WTC11 (cell line): ENCODE results near the gene RPH3AL. TPM values are rescaled to one million over a fixed set of nuclear protein-coding genes. Genes with fewer than 3 reads are reported as not detected.

Experiments used
- ATAC-seq: fragments of 200-7000 bp; cut with Tn5 transposase; 2 replicates; pipeline ENCODE4 v1.10.0; 2021; ENCODE audit warnings: mild to moderate bottlenecking, moderate library complexity
- CTCF ChIA-PET: fragments of 300-600 bp; sonication (Branson Sonifier 250); formaldehyde crosslinking; loops from one replicate; lab custom pipeline; 2021; ENCODE audit warnings: antibody characterized with exemption; lab: Charles Lee
- POLR2A ChIA-PET: fragments of 350-600 bp; sonication (Branson Sonifier 250); formaldehyde crosslinking; loops from one replicate; lab custom pipeline; 2021; ENCODE audit warnings: antibody characterized with exemption; lab: Charles Lee
- DNase-seq: peaks from one replicate; pipeline ENCODE4 v3.0.0; 2021; ENCODE audit warnings: low spot score
- H3K27ac Mint-ChIP-seq: 2 replicates; pipeline ENCODE4 v1.8.0; 2021; ENCODE audit warnings: mixed read lengths
- H3K27me3 Mint-ChIP-seq: 2 replicates; pipeline ENCODE4 v1.8.0; 2021; ENCODE audit warnings: low read depth, mild to moderate bottlenecking, moderate library complexity, mixed read lengths
- H3K36me3 Mint-ChIP-seq: 2 replicates; pipeline ENCODE4 v1.8.0; 2021; ENCODE audit warnings: mixed read lengths
- H3K4me1 Mint-ChIP-seq: 2 replicates; pipeline ENCODE4 v1.8.0; 2022; ENCODE audit warnings: mixed read lengths
- H3K4me3 Mint-ChIP-seq: 2 replicates; pipeline ENCODE4 v1.8.0; 2021; ENCODE audit warnings: mild to moderate bottlenecking, moderate library complexity, mixed read lengths
- H3K9me3 Mint-ChIP-seq: 2 replicates; pipeline ENCODE4 v1.8.0; 2021; ENCODE audit warnings: mixed read lengths
- EMX1 ChIP-seq: fragments of 250-450 bp; sonication (Bioruptor Pico); IDR thresholded peaks from 2 replicates; pipeline ENCODE4 v1.8.0; 2021; ENCODE audit warnings: mild to moderate bottlenecking
- FOXJ3 ChIP-seq: sonication (generic); formaldehyde crosslinking; IDR thresholded peaks from 2 replicates; pipeline ENCODE4 v1.9.0; 2021; ENCODE audit warnings: missing genetic modification reagents, mild to moderate bottlenecking, borderline replicate concordance
- GABPB1 ChIP-seq: sonication (generic); formaldehyde crosslinking; IDR thresholded peaks from 2 replicates; pipeline ENCODE4 v1.8.1; 2023; ENCODE audit warnings: mild to moderate bottlenecking, missing genetic modification reagents
- IRF2 ChIP-seq: sonication (generic); formaldehyde crosslinking; IDR thresholded peaks from 2 replicates; pipeline ENCODE4 v1.8.0; 2022; ENCODE audit warnings: low read depth, missing genetic modification reagents, borderline replicate concordance
- MAX ChIP-seq: sonication (generic); formaldehyde crosslinking; IDR thresholded peaks from 2 replicates; pipeline ENCODE4 v1.8.0; 2022; ENCODE audit warnings: mild to moderate bottlenecking, missing genetic modification reagents
- NFYB ChIP-seq: sonication (generic); formaldehyde crosslinking; conservative IDR thresholded peaks from 2 replicates; pipeline ENCODE4 v1.8.0; 2022; ENCODE audit warnings: low read depth, missing genetic modification reagents
- NR1H2 ChIP-seq: sonication (generic); formaldehyde crosslinking; IDR thresholded peaks from 2 replicates; pipeline ENCODE4 v1.9.0; 2021; ENCODE audit warnings: mild to moderate bottlenecking, moderate library complexity, missing genetic modification reagents
- ZNF232 ChIP-seq: sonication (generic); formaldehyde crosslinking; IDR thresholded peaks from 2 replicates; pipeline ENCODE4 v1.8.0; 2022; ENCODE audit warnings: mild to moderate bottlenecking, missing genetic modification reagents
- ZNF263 ChIP-seq: sonication (generic); formaldehyde crosslinking; IDR thresholded peaks from 2 replicates; pipeline ENCODE4 v1.8.1; 2022; ENCODE audit warnings: low read depth, mild to moderate bottlenecking, moderate library complexity, missing genetic modification reagents
- ZNF423 ChIP-seq: fragments of 250-450 bp; sonication (Bioruptor Pico); IDR thresholded peaks from 2 replicates; pipeline ENCODE4 v2.1.2; 2022; ENCODE audit warnings: mild to moderate bottlenecking, moderate library complexity
- total RNA-seq: library from RNA; stranded (reverse); gene quantifications from 3 replicates; pipeline ENCODE4 v1.2.3, GENCODE V29; 2021
- TF ChIP-seq, protein P1 (sequence below): sonication (generic); formaldehyde crosslinking; IDR thresholded peaks from 2 replicates; pipeline ENCODE4 v1.8.0; 2023; ENCODE audit warnings: missing genetic modification reagents
- TF ChIP-seq, protein P2 (sequence below): sonication (generic); formaldehyde crosslinking; IDR thresholded peaks from 2 replicates; pipeline ENCODE4 v1.8.1; 2022; ENCODE audit warnings: missing genetic modification reagents, borderline replicate concordance
- TF ChIP-seq, protein P3 (sequence below): sonication (generic); formaldehyde crosslinking; IDR thresholded peaks from 2 replicates; pipeline ENCODE4 v1.8.1; 2022; ENCODE audit warnings: mild to moderate bottlenecking, missing genetic modification reagents, moderate library complexity, borderline replicate concordance
- TF ChIP-seq, protein P4 (sequence below): sonication (generic); formaldehyde crosslinking; IDR thresholded peaks from 2 replicates; pipeline ENCODE4 v1.8.1; 2023; ENCODE audit warnings: mild to moderate bottlenecking, missing genetic modification reagents
- TF ChIP-seq, protein P5 (sequence below): sonication (generic); formaldehyde crosslinking; IDR thresholded peaks from 2 replicates; pipeline ENCODE4 v1.8.1; 2023; ENCODE audit warnings: mild to moderate bottlenecking, missing genetic modification reagents, borderline replicate concordance
- TF ChIP-seq, protein P6 (sequence below): sonication (generic); formaldehyde crosslinking; IDR thresholded peaks from 2 replicates; pipeline ENCODE4 v1.8.0; 2022; ENCODE audit warnings: mild to moderate bottlenecking, missing genetic modification reagents

The RPH3AL gene
- total RNA-seq, 1 experiment from 2014 or later = 2.0 TPM

DNA sequence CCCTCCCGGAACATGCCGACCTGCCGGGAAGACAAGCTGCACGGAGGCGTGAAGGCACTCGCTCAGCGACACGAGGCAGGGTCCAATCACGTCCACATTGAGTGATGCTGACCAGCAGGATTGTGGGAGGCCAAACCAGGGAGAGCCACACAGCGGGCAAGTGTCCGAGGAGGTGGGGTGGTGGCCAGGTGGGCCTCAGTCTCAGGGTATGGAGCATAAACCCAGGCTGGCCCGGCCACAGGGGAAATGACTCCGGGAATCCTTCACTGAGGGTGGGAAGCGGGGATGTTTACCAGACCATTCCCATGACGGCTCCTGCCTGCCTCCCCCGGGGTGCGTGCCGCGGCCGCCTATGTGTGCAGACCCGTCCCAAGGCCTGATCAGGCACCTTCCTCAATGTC, 62.5 kb downstream of the RPH3AL start:
- no peak for TF ChIP-seq ZNF423
- TF ChIP-seq FOXJ3 (CRISPR knock-in tag) = no peak
- TF ChIP-seq, protein P1, sequence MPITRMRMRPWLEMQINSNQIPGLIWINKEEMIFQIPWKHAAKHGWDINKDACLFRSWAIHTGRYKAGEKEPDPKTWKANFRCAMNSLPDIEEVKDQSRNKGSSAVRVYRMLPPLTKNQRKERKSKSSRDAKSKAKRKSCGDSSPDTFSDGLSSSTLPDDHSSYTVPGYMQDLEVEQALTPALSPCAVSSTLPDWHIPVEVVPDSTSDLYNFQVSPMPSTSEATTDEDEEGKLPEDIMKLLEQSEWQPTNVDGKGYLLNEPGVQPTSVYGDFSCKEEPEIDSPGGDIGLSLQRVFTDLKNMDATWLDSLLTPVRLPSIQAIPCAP (CRISPR knock-in tag) = no peak
- TF ChIP-seq, protein P2, sequence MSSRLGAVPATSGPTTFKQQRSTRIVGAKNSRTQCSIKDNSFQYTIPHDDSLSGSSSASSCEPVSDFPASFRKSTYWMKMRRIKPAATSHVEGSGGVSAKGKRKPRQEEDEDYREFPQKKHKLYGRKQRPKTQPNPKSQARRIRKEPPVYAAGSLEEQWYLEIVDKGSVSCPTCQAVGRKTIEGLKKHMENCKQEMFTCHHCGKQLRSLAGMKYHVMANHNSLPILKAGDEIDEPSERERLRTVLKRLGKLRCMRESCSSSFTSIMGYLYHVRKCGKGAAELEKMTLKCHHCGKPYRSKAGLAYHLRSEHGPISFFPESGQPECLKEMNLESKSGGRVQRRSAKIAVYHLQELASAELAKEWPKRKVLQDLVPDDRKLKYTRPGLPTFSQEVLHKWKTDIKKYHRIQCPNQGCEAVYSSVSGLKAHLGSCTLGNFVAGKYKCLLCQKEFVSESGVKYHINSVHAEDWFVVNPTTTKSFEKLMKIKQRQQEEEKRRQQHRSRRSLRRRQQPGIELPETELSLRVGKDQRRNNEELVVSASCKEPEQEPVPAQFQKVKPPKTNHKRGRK = no peak
- TF ChIP-seq EMX1 (CRISPR knock-in tag) = no peak
- TF ChIP-seq NR1H2 (CRISPR knock-in tag) = no peak
- no peak for TF ChIP-seq ZNF263 (CRISPR knock-in tag)
- Mint-ChIP-seq H3K4me3 (no peak overlapping the region), H3K36me3 (no peaks in the 10 kb centered on the region), H3K4me1 (peaks cover 7% of the 10 kb centered on the region; the same call in 1 of the 2 replicates), H3K27ac (no peak overlapping the region), H3K9me3 (no peaks in the 10 kb centered on the region), H3K27me3 (peaks cover 13% of the 10 kb centered on the region)
- ChIA-PET POLR2A (no interaction called here), CTCF (no interaction called here)
- no peak for DNase-seq
- no peak for ATAC-seq

GRCh38 chr17:289409-289808, 63.2 kb downstream of the RPH3AL start:
- DNase-seq (no peak), ATAC-seq (no peak)
- ChIA-PET POLR2A (no interaction called here), CTCF (no interaction called here)
- Mint-ChIP-seq H3K9me3 (no peaks in the 10 kb centered on the region), H3K36me3 (no peaks in the 10 kb centered on the region), H3K4me3 (no peak overlapping the region), H3K4me1 (peaks cover 7% of the 10 kb centered on the region; the same call in 1 of the 2 replicates), H3K27ac (no peak overlapping the region)
- TF ChIP-seq IRF2 (CRISPR knock-in tag) = no peak
- TF ChIP-seq, all 79 proteins: peak for 0
- H3K27me3 Mint-ChIP-seq = peaks cover 13% of the 10 kb centered on the region

- H3K27ac Mint-ChIP-seq = no peak overlapping the region
- CTCF ChIA-PET = no interaction called here
- H3K27me3 Mint-ChIP-seq = peaks cover 13% of the 10 kb centered on the region; the same call in 1 of the 2 replicates
- DNase-seq = no peak
- H3K9me3 Mint-ChIP-seq = no peaks in the 10 kb centered on the region
- TF ChIP-seq, protein P3, sequence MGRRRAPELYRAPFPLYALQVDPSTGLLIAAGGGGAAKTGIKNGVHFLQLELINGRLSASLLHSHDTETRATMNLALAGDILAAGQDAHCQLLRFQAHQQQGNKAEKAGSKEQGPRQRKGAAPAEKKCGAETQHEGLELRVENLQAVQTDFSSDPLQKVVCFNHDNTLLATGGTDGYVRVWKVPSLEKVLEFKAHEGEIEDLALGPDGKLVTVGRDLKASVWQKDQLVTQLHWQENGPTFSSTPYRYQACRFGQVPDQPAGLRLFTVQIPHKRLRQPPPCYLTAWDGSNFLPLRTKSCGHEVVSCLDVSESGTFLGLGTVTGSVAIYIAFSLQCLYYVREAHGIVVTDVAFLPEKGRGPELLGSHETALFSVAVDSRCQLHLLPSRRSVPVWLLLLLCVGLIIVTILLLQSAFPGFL = no peak
- TF ChIP-seq, protein P4, sequence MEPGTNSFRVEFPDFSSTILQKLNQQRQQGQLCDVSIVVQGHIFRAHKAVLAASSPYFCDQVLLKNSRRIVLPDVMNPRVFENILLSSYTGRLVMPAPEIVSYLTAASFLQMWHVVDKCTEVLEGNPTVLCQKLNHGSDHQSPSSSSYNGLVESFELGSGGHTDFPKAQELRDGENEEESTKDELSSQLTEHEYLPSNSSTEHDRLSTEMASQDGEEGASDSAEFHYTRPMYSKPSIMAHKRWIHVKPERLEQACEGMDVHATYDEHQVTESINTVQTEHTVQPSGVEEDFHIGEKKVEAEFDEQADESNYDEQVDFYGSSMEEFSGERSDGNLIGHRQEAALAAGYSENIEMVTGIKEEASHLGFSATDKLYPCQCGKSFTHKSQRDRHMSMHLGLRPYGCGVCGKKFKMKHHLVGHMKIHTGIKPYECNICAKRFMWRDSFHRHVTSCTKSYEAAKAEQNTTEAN (CRISPR knock-in tag) = no peak
- no peak for TF ChIP-seq MAX (CRISPR knock-in tag)
- H3K36me3 Mint-ChIP-seq = no peaks in the 10 kb centered on the region
- H3K4me3 Mint-ChIP-seq = no peak overlapping the region
- H3K4me1 Mint-ChIP-seq = peaks cover 7% of the 10 kb centered on the region; the same call in 1 of the 2 replicates
- ATAC-seq = no peak
- POLR2A ChIA-PET = no interaction called here
Measured at GRCh38 chr17:288802-289356, 63.7 kb downstream of the RPH3AL start.

DNA sequence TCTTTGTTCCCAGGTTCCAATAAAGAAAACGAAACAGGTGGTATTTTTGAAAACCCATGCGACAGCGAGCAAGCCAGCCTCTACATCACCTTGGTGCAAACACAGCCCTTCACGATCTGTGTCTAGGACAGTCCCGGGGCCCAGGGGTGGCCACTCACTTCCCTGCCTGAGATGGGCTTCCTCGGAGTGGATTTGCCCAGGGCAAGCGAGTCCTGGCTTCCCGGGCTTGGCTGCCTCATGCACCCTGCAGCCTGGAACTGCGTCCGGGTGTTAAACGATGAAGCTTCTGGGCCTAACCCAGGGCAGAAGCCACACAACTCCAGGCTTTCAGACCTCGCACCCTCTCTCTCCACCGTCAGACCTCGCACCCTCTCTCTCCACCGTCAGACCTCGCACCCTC, 66.0 kb downstream of the RPH3AL start:
- POLR2A ChIA-PET = no interaction called here
- no peak for DNase-seq
- H3K27ac Mint-ChIP-seq = no peak overlapping the region
- no peaks in the 10 kb centered on the region for H3K36me3 Mint-ChIP-seq
- no peak overlapping the region for H3K4me3 Mint-ChIP-seq
- CTCF ChIA-PET = interaction anchor here (1.0 kb wide), 1 partner anchor 22 kb away, joined by 3 read pairs; no protein-coding TSS in a partner anchor
- H3K9me3 Mint-ChIP-seq = no peaks in the 10 kb centered on the region
- no peak for ATAC-seq
- peaks cover 15% of the 10 kb centered on the region; the same call in 1 of the 2 replicates for H3K27me3 Mint-ChIP-seq
- peaks cover 4% of the 10 kb centered on the region; the same call in 1 of the 2 replicates for H3K4me1 Mint-ChIP-seq
- TF ChIP-seq, protein P5, sequence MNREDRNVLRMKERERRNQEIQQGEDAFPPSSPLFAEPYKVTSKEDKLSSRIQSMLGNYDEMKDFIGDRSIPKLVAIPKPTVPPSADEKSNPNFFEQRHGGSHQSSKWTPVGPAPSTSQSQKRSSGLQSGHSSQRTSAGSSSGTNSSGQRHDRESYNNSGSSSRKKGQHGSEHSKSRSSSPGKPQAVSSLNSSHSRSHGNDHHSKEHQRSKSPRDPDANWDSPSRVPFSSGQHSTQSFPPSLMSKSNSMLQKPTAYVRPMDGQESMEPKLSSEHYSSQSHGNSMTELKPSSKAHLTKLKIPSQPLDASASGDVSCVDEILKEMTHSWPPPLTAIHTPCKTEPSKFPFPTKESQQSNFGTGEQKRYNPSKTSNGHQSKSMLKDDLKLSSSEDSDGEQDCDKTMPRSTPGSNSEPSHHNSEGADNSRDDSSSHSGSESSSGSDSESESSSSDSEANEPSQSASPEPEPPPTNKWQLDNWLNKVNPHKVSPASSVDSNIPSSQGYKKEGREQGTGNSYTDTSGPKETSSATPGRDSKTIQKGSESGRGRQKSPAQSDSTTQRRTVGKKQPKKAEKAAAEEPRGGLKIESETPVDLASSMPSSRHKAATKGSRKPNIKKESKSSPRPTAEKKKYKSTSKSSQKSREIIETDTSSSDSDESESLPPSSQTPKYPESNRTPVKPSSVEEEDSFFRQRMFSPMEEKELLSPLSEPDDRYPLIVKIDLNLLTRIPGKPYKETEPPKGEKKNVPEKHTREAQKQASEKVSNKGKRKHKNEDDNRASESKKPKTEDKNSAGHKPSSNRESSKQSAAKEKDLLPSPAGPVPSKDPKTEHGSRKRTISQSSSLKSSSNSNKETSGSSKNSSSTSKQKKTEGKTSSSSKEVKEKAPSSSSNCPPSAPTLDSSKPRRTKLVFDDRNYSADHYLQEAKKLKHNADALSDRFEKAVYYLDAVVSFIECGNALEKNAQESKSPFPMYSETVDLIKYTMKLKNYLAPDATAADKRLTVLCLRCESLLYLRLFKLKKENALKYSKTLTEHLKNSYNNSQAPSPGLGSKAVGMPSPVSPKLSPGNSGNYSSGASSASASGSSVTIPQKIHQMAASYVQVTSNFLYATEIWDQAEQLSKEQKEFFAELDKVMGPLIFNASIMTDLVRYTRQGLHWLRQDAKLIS (CRISPR knock-in tag) = no peak
- TF ChIP-seq, protein P3 = no peak
- TF ChIP-seq NFYB (CRISPR knock-in tag) (no peak), ZNF232 (no peak), GABPB1 (CRISPR knock-in tag) (no peak)
- TF ChIP-seq, protein P6, sequence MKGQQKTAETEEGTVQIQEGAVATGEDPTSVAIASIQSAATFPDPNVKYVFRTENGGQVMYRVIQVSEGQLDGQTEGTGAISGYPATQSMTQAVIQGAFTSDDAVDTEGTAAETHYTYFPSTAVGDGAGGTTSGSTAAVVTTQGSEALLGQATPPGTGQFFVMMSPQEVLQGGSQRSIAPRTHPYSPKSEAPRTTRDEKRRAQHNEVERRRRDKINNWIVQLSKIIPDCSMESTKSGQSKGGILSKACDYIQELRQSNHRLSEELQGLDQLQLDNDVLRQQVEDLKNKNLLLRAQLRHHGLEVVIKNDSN = no peak
